B cell (primary cell): ENCODE data around the gene GRK5. TPM values are rescaled to one million over a fixed set of nuclear protein-coding genes. Genes with fewer than 3 reads are reported as not detected.
A peak's percentile ranks its signal among the peaks of the same experiment; 100 is the strongest.

Source experiments
- ATAC-seq: fragments of 200-7000 bp; cut with Tn5 transposase; one replicate; pipeline ENCODE4 v1.10.0; 2021; ENCODE audit warnings: low read depth, mild to moderate bottlenecking, moderate number of reproducible peaks, moderate library complexity
- CTCF ChIA-PET: fragments of 350-600 bp; sonication (Branson Sonifier 250); formaldehyde crosslinking; loops from one replicate; lab custom pipeline; 2021; ENCODE audit warnings: antibody characterized with exemption, inconsistent platforms; lab: Charles Lee
- POLR2A ChIA-PET: fragments of 350-600 bp; sonication (Branson Sonifier 250); formaldehyde crosslinking; loops from one replicate; lab custom pipeline; 2021; ENCODE audit warnings: antibody characterized with exemption; lab: Charles Lee
- DNase-seq: peaks from one replicate; pipeline ENCODE4 v3.0.0; 2013
- H2AFZ ChIP-seq: 2 replicates; pipeline ENCODE4 v1.6.1; 2012; ENCODE audit warnings: mild to moderate bottlenecking, low read depth, low read length; ENCODE audit not compliant: insufficient read depth, poor library complexity, severe bottlenecking
- H3K27ac ChIP-seq, 2 donors: 1 replicate in 1 of 2; 2 replicates in 1 of 2; pipeline ENCODE4 v1.5.1; 2012 to 2013; ENCODE audit warnings: low read length in 2 of 2, mild to moderate bottlenecking in 2 of 2, moderate library complexity in 1 of 2
- H3K27me3 ChIP-seq, 4 experiments: fragments of 200-600 bp in 1 of 4; sonication (generic) in 1 of 4; replicated peaks in 1 of 4; 1 replicate in 2 of 4; 2 replicates in 2 of 4; pipeline versions ENCODE4 v1.6.1 to v1.7.0; 2013 to 2016; ENCODE audit warnings: low read length in 3 of 4, mild to moderate bottlenecking in 2 of 4, mixed read lengths in 1 of 4, moderate library complexity in 1 of 4; ENCODE audit not compliant: insufficient read depth in 4 of 4, control insufficient read depth in 3 of 4; ENCODE audit errors: control extremely low read depth in 1 of 4
- H3K36me3 ChIP-seq, 2 experiments: replicated peaks in 1 of 2; 1 replicate in 1 of 2; 2 replicates in 1 of 2; pipeline versions ENCODE4 v1.6.1 to v1.7.1; 2013; ENCODE audit warnings: low read length in 1 of 2; ENCODE audit not compliant: insufficient read depth in 2 of 2, control insufficient read depth in 1 of 2; ENCODE audit errors: control extremely low read depth in 1 of 2, extremely low read depth in 1 of 2
- H3K4me1 ChIP-seq, 2 donors: fragments of 200-600 bp in 1 of 2; sonication (generic) in 1 of 2; 1 replicate in 1 of 2; 2 replicates in 1 of 2; pipeline versions ENCODE4 v1.5.1 to v1.6.1; 2013 to 2017; ENCODE audit warnings: low read length in 2 of 2; ENCODE audit not compliant: control insufficient read depth in 2 of 2, insufficient read depth in 2 of 2
- H3K4me2 ChIP-seq: replicated peaks from 2 replicates; pipeline ENCODE3; 2012; ENCODE audit warnings: mild to moderate bottlenecking, low read depth, low read length; ENCODE audit not compliant: poor library complexity, severe bottlenecking
- H3K4me3 ChIP-seq, 5 experiments: fragments of 200-600 bp in 1 of 5; sonication (generic) in 1 of 5; 1 replicate in 3 of 5; 2 replicates in 2 of 5; pipeline versions ENCODE4 v1.5.1 to v1.7.0; 2011 to 2016; ENCODE audit warnings: low read length in 4 of 5, mild to moderate bottlenecking in 4 of 5, low read depth in 2 of 5, control low read depth in 1 of 5, moderate library complexity in 1 of 5; ENCODE audit not compliant: insufficient read depth in 1 of 5; ENCODE audit errors: control extremely low read depth in 1 of 5, extremely low read depth in 1 of 5
- H3K79me2 ChIP-seq: fragments of 200-600 bp; sonication (generic); one replicate; pipeline ENCODE4 v1.6.0; 2016; ENCODE audit warnings: low read length; ENCODE audit not compliant: control insufficient read depth, insufficient read depth
- H3K9ac ChIP-seq: fragments of 200-600 bp; sonication (generic); 2 replicates; pipeline ENCODE4 v1.6.1; 2017; ENCODE audit warnings: mild to moderate bottlenecking, low read length, moderate library complexity
- H3K9me3 ChIP-seq, 3 donors: one replicate each; pipeline versions ENCODE4 v1.6.1 to v1.7.1; 2013; ENCODE audit warnings: low read length in 2 of 3; ENCODE audit not compliant: control insufficient read depth in 2 of 3, insufficient read depth in 1 of 3; ENCODE audit errors: control extremely low read depth in 1 of 3
- H4K20me1 ChIP-seq: 2 replicates; pipeline ENCODE4 v1.6.0; 2012; ENCODE audit warnings: mild to moderate bottlenecking, low read length; ENCODE audit not compliant: insufficient read depth, control insufficient read depth, poor library complexity, severe bottlenecking
- H3K27ac Mint-ChIP-seq: one replicate; pipeline ENCODE4 v1.8.0; 2021; ENCODE audit warnings: mixed read lengths
- H3K27me3 Mint-ChIP-seq: one replicate; pipeline ENCODE4 v1.8.0; 2021; ENCODE audit warnings: mixed read lengths
- H3K4me1 Mint-ChIP-seq: one replicate; pipeline ENCODE4 v1.8.0; 2021; ENCODE audit warnings: mixed read lengths
- H3K4me3 Mint-ChIP-seq: one replicate; pipeline ENCODE4 v1.8.0; 2021; ENCODE audit warnings: mixed read lengths
- H3K9me3 Mint-ChIP-seq: one replicate; pipeline ENCODE4 v1.8.0; 2022; ENCODE audit warnings: mixed read lengths; ENCODE audit not compliant: insufficient read depth
- CTCF ChIP-seq: fragments of 200-600 bp; IDR thresholded peaks from one replicate; pipeline ENCODE4 v1.8.0; 2022; ENCODE audit warnings: antibody characterized with exemption, mild to moderate bottlenecking
- EZH2 ChIP-seq: IDR thresholded peaks from 2 replicates; pipeline ENCODE4 v1.6.1; 2012; ENCODE audit warnings: borderline replicate concordance, low read depth, mild to moderate bottlenecking, moderate library complexity, low read length; ENCODE audit not compliant: insufficient read depth, poor library complexity, severe bottlenecking
- whole genome bisulfite sequencing: methylation state at CpG from one replicate; pipeline ENCODE4 v1.1.5; 2013; ENCODE audit warnings: missing lambda C conversion rate; ENCODE audit not compliant: insufficient coverage; 5-methylcytosine and 5-hydroxymethylcytosine counted together
- intact Hi-C: fragments of 100-400 bp; cut with micrococcal nuclease; formaldehyde crosslinking; loops from one replicate; pipeline ENCODE4 v1.10.0; 2022
- polyA plus RNA-seq: library from polyadenylated mRNA; depleted of rRNA; stranded (reverse); fragments of >200 nt; gene quantifications from 2 replicates; pipeline ENCODE4 v1.2.3, GENCODE V29; 2012
- total RNA-seq, 2 donors: library from RNA; stranded (reverse); fragments of 120-200 nt in 1 of 2; gene quantifications; 1 replicate in 1 of 2; 2 replicates in 1 of 2; pipeline versions ENCODE4 v1.2.3 to v1.2.4, GENCODE V29; 2013 to 2022

The GRK5 gene
- total and polyA plus RNA-seq, 2 donors (not counting 1 experiment from before 2014, with no cell fraction given): 21.9 to 54.8 TPM

DNA sequence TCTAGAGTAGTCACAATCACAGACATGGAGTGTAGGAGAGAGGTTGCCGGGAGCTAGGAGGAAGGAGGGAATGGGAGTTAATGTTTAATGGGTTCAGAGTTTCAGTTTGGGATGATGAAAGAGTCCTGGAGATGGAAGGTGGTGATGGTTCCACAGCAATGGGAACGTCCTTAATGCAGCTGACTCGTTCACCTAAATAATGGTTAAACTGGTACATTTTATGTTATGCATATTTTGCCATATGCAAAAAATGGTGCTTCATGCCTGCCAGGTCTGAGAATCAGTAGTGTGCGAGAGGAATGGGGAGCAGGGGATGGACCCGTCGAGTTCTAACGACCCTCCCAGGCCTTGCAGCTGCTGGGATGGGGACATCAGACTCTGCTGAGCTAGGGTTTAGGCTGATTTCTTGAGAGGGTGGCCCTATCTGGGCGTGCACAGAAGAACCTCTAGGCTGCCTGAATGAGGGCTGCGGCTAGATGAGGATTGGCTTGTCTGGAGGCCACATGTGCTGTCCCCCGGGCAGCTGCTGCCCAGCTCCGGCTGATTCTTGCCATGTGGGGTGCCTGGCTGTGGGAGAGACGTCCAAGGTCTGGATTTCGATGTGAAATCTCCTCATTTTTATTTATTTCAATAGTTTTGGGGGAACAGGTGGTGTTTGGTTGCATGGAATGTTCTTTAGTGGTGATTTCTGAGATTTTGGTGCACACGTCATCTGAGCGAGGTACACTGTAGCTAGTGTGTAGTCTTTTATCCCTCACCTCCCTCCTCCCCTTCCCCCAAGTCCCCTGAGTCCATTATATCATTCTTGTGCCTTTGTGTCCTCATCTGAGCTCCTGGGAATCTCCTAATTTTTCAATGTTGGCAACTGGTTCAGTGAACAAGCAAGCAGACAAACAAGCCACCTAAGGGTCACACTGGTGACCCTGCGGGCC is 116.0 kb downstream of the GRK5 start:
- H3K27me3 ChIP-seq: no peaks in the 10 kb centered on the region
- WGBS: 92% methylated on average over 10 of the region's 16 CpGs
- no peak overlapping the region for H2AFZ ChIP-seq
- Mint-ChIP-seq H3K9me3 (peaks cover 5% of the 10 kb centered on the region), H3K27me3 (no peaks in the 10 kb centered on the region), H3K27ac (peak overlapping the region; percentile 3), H3K4me1 (peaks cover 67% of the 10 kb centered on the region), H3K4me3 (no peak overlapping the region)
- ChIA-PET CTCF (interaction anchor here (1.1 to 1.7 kb wide), 2 partner anchors 11 to 14 kb away, joined by 3 to 5 read pairs; no protein-coding TSS in a partner anchor), POLR2A (interaction anchor here (0.6 kb wide), 1 partner anchor 36 kb away, joined by 3 read pairs; no protein-coding TSS in a partner anchor)
- peaks cover 0 to 13% (median 0%) of the 10 kb centered on the region in 3 donors for H3K9me3 ChIP-seq
- H3K4me1 ChIP-seq: peaks cover 32 to 48% of the 10 kb centered on the region in 2 donors
- TF ChIP-seq CTCF: no peak
- TF ChIP-seq EZH2: no peak
- H3K79me2 ChIP-seq: peaks cover 91% of the 10 kb centered on the region
- no peak overlapping the region for H3K4me3 ChIP-seq
- H3K36me3 ChIP-seq: peaks cover 0 to 18% of the 10 kb centered on the region in 2 experiments
- H4K20me1 ChIP-seq: peaks cover 78% of the 10 kb centered on the region
- ATAC-seq (no peak), DNase-seq (no peak)
- intact Hi-C loops: no loop called here
- no peak overlapping the region for H3K27ac ChIP-seq
- H3K4me2 ChIP-seq: no peak overlapping the region
- H3K9ac ChIP-seq: no peak overlapping the region

- peaks cover 77% of the 10 kb centered on the region for H3K79me2 ChIP-seq
- Mint-ChIP-seq H3K4me3 (no peak overlapping the region), H3K9me3 (peaks cover 5% of the 10 kb centered on the region), H3K27me3 (no peaks in the 10 kb centered on the region), H3K4me1 (peaks cover 56% of the 10 kb centered on the region), H3K27ac (no peak overlapping the region)
- no peaks in the 10 kb centered on the region for H3K27me3 ChIP-seq
- peaks cover 67% of the 10 kb centered on the region for H4K20me1 ChIP-seq
- no peak overlapping the region for H3K9ac ChIP-seq
- no peak overlapping the region for H3K4me3 ChIP-seq
- POLR2A ChIA-PET: no interaction called here
- no peak overlapping the region for H2AFZ ChIP-seq
- H3K4me1 ChIP-seq: peaks cover 30 to 36% of the 10 kb centered on the region in 2 donors
- peaks cover 0 to 24% of the 10 kb centered on the region in 2 experiments for H3K36me3 ChIP-seq
- H3K27ac ChIP-seq: no peak overlapping the region
- peaks cover 0 to 13% (median 0%) of the 10 kb centered on the region in 3 donors for H3K9me3 ChIP-seq
- CTCF ChIA-PET: interaction anchor here (1.2 kb wide), 1 partner anchor 118 kb away, joined by 3 read pairs; the partner anchor contains the start of gene GRK5
- intact Hi-C loops: no loop called here
- ATAC-seq (no peak), DNase-seq (no peak)
- no peak overlapping the region for H3K4me2 ChIP-seq
- TF ChIP-seq CTCF (no peak), EZH2 (no peak)
- 100% methylated on average over 3 of the region's 3 CpGs for WGBS
These were observed 117.8 kb downstream of the GRK5 start for GRCh38 chr10:119325131-119325530.
